OCI-LY3 (cell line): ENCODE measurements around the gene CYSTM1.

Experiments used
- CTCF ChIP-seq: fragments of 200-600, 300-600 bp; sonication (generic); IDR thresholded peaks from 2 replicates; pipeline ENCODE4 v1.5.1; 2014; ENCODE audit warnings: antibody characterized with exemption, low read length, low read depth
- EZH2phosphoT487 ChIP-seq: fragments of 200-600 bp; shearing (Covaris generic); IDR thresholded peaks from 2 replicates; pipeline ENCODE4 v1.6.1; 2018; ENCODE audit warnings: antibody characterized with exemption, mixed run types, low read depth

GRCh38 chr5:140148508-140148907 is 26.5 kb upstream of the CYSTM1 start:
- TF ChIP-seq CTCF = no peak
- no peak for TF ChIP-seq EZH2phosphoT487
